Aorta (tissue), 5 donors: ENCODE measurements around the gene LHCGR. TPM values are rescaled to one million over a fixed set of nuclear protein-coding genes. Genes with fewer than 3 reads are reported as not detected.
"Not testable (repeated sequence)": the region's sequence is repeated elsewhere in the genome, so short reads cannot be mapped to it uniquely, and the experiment has no call there.

ENCODE experiments used
- ATAC-seq: fragments of 200-7000 bp; cut with Tn5 transposase; one replicate; pipeline ENCODE4 v1.9.1; 2022; ENCODE audit warnings: moderate library complexity; ENCODE audit not compliant: low FRiP score
- DNase-seq, 2 donors: peaks; one replicate each; pipeline ENCODE4 v3.0.0-alpha.2; 2020
- H3K27ac ChIP-seq, 2 donors: one replicate each; pipeline ENCODE4 v1.5.1; 2013; ENCODE audit warnings: low read length in 2 of 2, mild to moderate bottlenecking in 2 of 2, moderate library complexity in 2 of 2, control low read depth in 1 of 2, inconsistent platforms in 1 of 2, low read depth in 1 of 2
- H3K27me3 ChIP-seq, 2 donors: one replicate each; pipeline ENCODE4 v1.6.1; 2013; ENCODE audit warnings: control low read depth in 1 of 2, low read length in 1 of 2, mild to moderate bottlenecking in 1 of 2, moderate library complexity in 1 of 2; ENCODE audit not compliant: insufficient read depth in 2 of 2, control insufficient read depth in 1 of 2
- H3K36me3 ChIP-seq, 2 donors: one replicate each; pipeline ENCODE4 v1.6.1; 2013; ENCODE audit warnings: control low read depth in 1 of 2, low read length in 1 of 2, mild to moderate bottlenecking in 1 of 2; ENCODE audit not compliant: insufficient read depth in 2 of 2, control insufficient read depth in 1 of 2
- H3K4me1 ChIP-seq, 2 donors: one replicate each; pipeline ENCODE4 v1.6.1; 2013; ENCODE audit warnings: low read length in 2 of 2, control low read depth in 1 of 2, mild to moderate bottlenecking in 1 of 2, moderate library complexity in 1 of 2; ENCODE audit not compliant: insufficient read depth in 2 of 2, control insufficient read depth in 1 of 2
- H3K4me3 ChIP-seq, 2 donors: one replicate each; pipeline ENCODE4 v1.5.1; 2013; ENCODE audit warnings: low read length in 2 of 2, control low read depth in 1 of 2, mild to moderate bottlenecking in 1 of 2
- H3K9me3 ChIP-seq: one replicate; pipeline ENCODE4 v1.6.1; 2013; ENCODE audit warnings: mild to moderate bottlenecking, low read length; ENCODE audit not compliant: control insufficient read depth
- WGBS, 2 donors: extraction: QIAGEN DNeasy Blood & Tissue Kit; methylation state at CpG; one replicate each; pipeline ENCODE4 v1.1.7; 2013; 5-methylcytosine and 5-hydroxymethylcytosine counted together
- intact Hi-C, 2 donors: fragments of 100-400 bp; cut with DNase I; formaldehyde crosslinking; loops; one replicate each; pipeline versions ENCODE4 v1.14.2 to v1.15.0; 2022
- polyA plus RNA-seq, 2 donors: library from polyadenylated mRNA; stranded (reverse); fragments of 200-250 nt; gene quantifications; one replicate each; pipeline ENCODE4 v1.2.3, GENCODE V29; 2013
- total RNA-seq, 2 donors: library from RNA; stranded (reverse); fragmentation: NEBNext Ultra II Directional; extraction: Animal tissue kit (Norgen Biotek cat#: 25700); gene quantifications; one replicate each; pipeline ENCODE4 v1.2.1, GENCODE V29; 2021
- donor health status: healthy with polysubstance abuse.
- donor health status: Bipolar disorder and iron deficiency.
- donor health status: DM: no; HTN: no; CAD: no.
- donor health status: DM: no; HTN: no; CAD: no.
- donor health status: DM: yes; HTN: yes; CAD: no.

LHCGR gene
- total and polyA plus RNA-seq, 4 donors: 0.42 TPM; not detected in 3

- H3K9me3 ChIP-seq: no peaks in the 10 kb centered on the region
- no peaks in the 10 kb centered on the region for H3K36me3 ChIP-seq
- intact Hi-C loops: no loop called here
- H3K27ac ChIP-seq: no peak overlapping the region
- DNase-seq (no peak), ATAC-seq (no peak)
- H3K4me3 ChIP-seq: no peak overlapping the region
- H3K27me3 ChIP-seq: no peaks in the 10 kb centered on the region
- 93 to 97% methylated on average over 1 of the region's 1 CpG for WGBS, 2 donors
- H3K4me1 ChIP-seq: no peaks in the 10 kb centered on the region
Measured at GRCh38 chr2:48753228-48753627, 2.3 kb downstream of the LHCGR start.

GRCh38 chr2:48750128-48750739 is 5.3 kb downstream of the LHCGR start:
- no peak for DNase-seq
- Histone ChIP-seq H3K36me3 (no peaks in the 10 kb centered on the region), H3K9me3 (no peaks in the 10 kb centered on the region), H3K4me1 (no peaks in the 10 kb centered on the region), H3K4me3 (no peak overlapping the region), H3K27ac (no peak overlapping the region), H3K27me3 (no peaks in the 10 kb centered on the region)
- intact Hi-C loops: no loop called here
- no peak for ATAC-seq

GRCh38 chr2:48749291-48750127 is 6.0 kb downstream of the LHCGR start:
- no peaks in the 10 kb centered on the region for H3K27me3 ChIP-seq
- no peaks in the 10 kb centered on the region for H3K9me3 ChIP-seq
- no peak for ATAC-seq
- H3K4me1 ChIP-seq: no peaks in the 10 kb centered on the region
- intact Hi-C loops: no loop called here
- H3K36me3 ChIP-seq: no peaks in the 10 kb centered on the region
- DNase-seq: no peak
- no peak overlapping the region for H3K27ac ChIP-seq
- WGBS, 2 donors: 47 to 53% methylated on average over 2 of the region's 2 CpGs
- no peak overlapping the region for H3K4me3 ChIP-seq

- H3K4me3 ChIP-seq: no peak overlapping the region
- H3K27ac ChIP-seq: no peak overlapping the region
- 78 to 82% methylated on average over 6 of the region's 6 CpGs for WGBS, 2 donors
- H3K36me3 ChIP-seq: no peaks in the 10 kb centered on the region
- DNase-seq: no peak
- ATAC-seq: no peak
- intact Hi-C loops: no loop called here
- no peaks in the 10 kb centered on the region for H3K9me3 ChIP-seq
- H3K4me1 ChIP-seq: no peaks in the 10 kb centered on the region
- no peaks in the 10 kb centered on the region for H3K27me3 ChIP-seq
Measured at GRCh38 chr2:48747319-48747718, 8.2 kb downstream of the LHCGR start.

- not testable (repeated sequence) for H3K4me3 ChIP-seq, ATAC-seq
- 91 to 99% methylated on average over 4 of the region's 4 CpGs for WGBS, 2 donors
Measured at GRCh38 chr2:48739236-48739635, 16.3 kb downstream of the LHCGR start.

GRCh38 chr2:48738806-48739205 is 16.7 kb downstream of the LHCGR start:
- 64 to 67% methylated on average over 2 of the region's 2 CpGs for WGBS, 2 donors

More at GRCh38 chr2:48739236-48739635, 16.3 kb downstream of the LHCGR start:
- H3K4me1 ChIP-seq, H3K27ac ChIP-seq, H3K36me3 ChIP-seq, H3K9me3 ChIP-seq, DNase-seq, H3K27me3 ChIP-seq, intact Hi-C loops: not testable (repeated sequence)

GRCh38 chr2:48736251-48736650 is 19.3 kb downstream of the LHCGR start:
- DNase-seq (no peak), ATAC-seq (no peak)
- Histone ChIP-seq H3K27me3 (peaks cover 0 to 2% of the 10 kb centered on the region in 2 donors), H3K36me3 (no peaks in the 10 kb centered on the region), H3K4me3 (no peak overlapping the region), H3K9me3 (peaks cover 1% of the 10 kb centered on the region), H3K4me1 (no peaks in the 10 kb centered on the region), H3K27ac (no peak overlapping the region)
- intact Hi-C loops: no loop called here
- 79 to 94% methylated on average over 2 of the region's 2 CpGs for WGBS, 2 donors

More at GRCh38 chr2:48738806-48739205, 16.7 kb downstream of the LHCGR start:
- no peak overlapping the region for H3K27ac ChIP-seq
- H3K9me3 ChIP-seq: peaks cover 1% of the 10 kb centered on the region
- DNase-seq (no peak), ATAC-seq (no peak)
- no peak overlapping the region for H3K4me3 ChIP-seq
- H3K27me3 ChIP-seq: peaks cover 0 to 2% of the 10 kb centered on the region in 2 donors
- intact Hi-C loops: no loop called here
- H3K4me1 ChIP-seq: no peaks in the 10 kb centered on the region
- no peaks in the 10 kb centered on the region for H3K36me3 ChIP-seq

GRCh38 chr2:48734576-48735303 is 20.8 kb downstream of the LHCGR start:
- no peak for ATAC-seq
- WGBS, 2 donors: 59 to 63% methylated on average over 5 of the region's 5 CpGs
- intact Hi-C loops: no loop called here
- Histone ChIP-seq H3K4me3 (no peak overlapping the region), H3K4me1 (no peaks in the 10 kb centered on the region), H3K9me3 (peaks cover 1% of the 10 kb centered on the region), H3K36me3 (no peaks in the 10 kb centered on the region), H3K27ac (no peak overlapping the region), H3K27me3 (peaks cover 0 to 2% of the 10 kb centered on the region in 2 donors)
- no peak for DNase-seq
